Chondrocyte (in vitro differentiated cells): ENCODE results near the gene ZFYVE26. TPM values are rescaled to one million over a fixed set of nuclear protein-coding genes. Genes with fewer than 3 reads are reported as not detected.

Source experiments
- DNase-seq: peaks from one replicate; pipeline ENCODE4 v3.0.0; 2021; ENCODE audit warnings: mixed read lengths, low spot score
- H3K27ac Mint-ChIP-seq: one replicate; pipeline ENCODE4 v1.8.0; 2021; ENCODE audit warnings: mild to moderate bottlenecking, moderate library complexity, mixed read lengths; ENCODE audit not compliant: unreplicated experiment
- H3K27me3 Mint-ChIP-seq: 2 replicates; pipeline ENCODE4 v1.8.0; 2021; ENCODE audit warnings: low read depth, mixed read lengths
- H3K36me3 Mint-ChIP-seq: 2 replicates; pipeline ENCODE4 v1.8.0; 2021; ENCODE audit warnings: low read depth, mixed read lengths
- H3K4me1 Mint-ChIP-seq: 2 replicates; pipeline ENCODE4 v1.8.0; 2021; ENCODE audit warnings: low read depth, mild to moderate bottlenecking, mixed read lengths
- H3K4me3 Mint-ChIP-seq: one replicate; pipeline ENCODE4 v1.8.0; 2021; ENCODE audit warnings: mild to moderate bottlenecking, moderate library complexity, mixed read lengths; ENCODE audit not compliant: unreplicated experiment
- H3K9me3 Mint-ChIP-seq: 2 replicates; pipeline ENCODE4 v1.8.0; 2021; ENCODE audit warnings: low read depth, mixed read lengths
- total RNA-seq: library from RNA; stranded (reverse); gene quantifications from 3 replicates; pipeline ENCODE4 v1.2.1, GENCODE V29; 2021
- TF ChIP-seq, protein P1 (sequence below): fragments of 200-600 bp; sonication (generic); IDR thresholded peaks from 2 replicates; pipeline ENCODE4 v1.5.0; 2021; ENCODE audit warnings: antibody characterized with exemption, mild to moderate bottlenecking, moderate library complexity

ZFYVE26 gene
- total RNA-seq, 1 donor from 2014 or later, result 26.2 TPM

DNA sequence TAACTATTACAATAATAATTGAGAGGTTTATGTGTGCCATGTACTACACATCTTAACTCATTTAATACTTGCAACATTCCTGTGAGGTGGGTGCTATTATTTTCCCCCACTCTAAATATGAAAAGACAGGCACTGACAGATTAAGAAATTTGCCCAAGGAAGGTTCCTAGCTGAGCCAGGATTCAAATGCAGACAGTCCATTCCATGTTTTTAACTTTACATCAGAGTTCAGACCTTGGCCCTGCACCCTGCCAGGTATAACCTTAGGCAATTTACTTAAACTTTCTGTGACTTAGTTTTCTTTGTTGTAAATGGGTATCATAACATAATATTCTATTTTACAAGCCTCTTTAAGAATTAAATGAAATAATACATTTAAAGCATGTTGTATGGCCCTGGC lies 88.1 kb downstream of the ZFYVE26 start:
- no peaks in the 10 kb centered on the region for H3K4me1 Mint-ChIP-seq
- no peaks in the 10 kb centered on the region for H3K36me3 Mint-ChIP-seq
- H3K4me3 Mint-ChIP-seq, result no peak overlapping the region
- peaks cover 11% of the 10 kb centered on the region for H3K9me3 Mint-ChIP-seq
- no peak for DNase-seq
- TF ChIP-seq, protein P1, sequence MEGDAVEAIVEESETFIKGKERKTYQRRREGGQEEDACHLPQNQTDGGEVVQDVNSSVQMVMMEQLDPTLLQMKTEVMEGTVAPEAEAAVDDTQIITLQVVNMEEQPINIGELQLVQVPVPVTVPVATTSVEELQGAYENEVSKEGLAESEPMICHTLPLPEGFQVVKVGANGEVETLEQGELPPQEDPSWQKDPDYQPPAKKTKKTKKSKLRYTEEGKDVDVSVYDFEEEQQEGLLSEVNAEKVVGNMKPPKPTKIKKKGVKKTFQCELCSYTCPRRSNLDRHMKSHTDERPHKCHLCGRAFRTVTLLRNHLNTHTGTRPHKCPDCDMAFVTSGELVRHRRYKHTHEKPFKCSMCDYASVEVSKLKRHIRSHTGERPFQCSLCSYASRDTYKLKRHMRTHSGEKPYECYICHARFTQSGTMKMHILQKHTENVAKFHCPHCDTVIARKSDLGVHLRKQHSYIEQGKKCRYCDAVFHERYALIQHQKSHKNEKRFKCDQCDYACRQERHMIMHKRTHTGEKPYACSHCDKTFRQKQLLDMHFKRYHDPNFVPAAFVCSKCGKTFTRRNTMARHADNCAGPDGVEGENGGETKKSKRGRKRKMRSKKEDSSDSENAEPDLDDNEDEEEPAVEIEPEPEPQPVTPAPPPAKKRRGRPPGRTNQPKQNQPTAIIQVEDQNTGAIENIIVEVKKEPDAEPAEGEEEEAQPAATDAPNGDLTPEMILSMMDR, result no peak
- H3K27ac Mint-ChIP-seq, result no peak overlapping the region
- peaks cover 54% of the 10 kb centered on the region for H3K27me3 Mint-ChIP-seq

DNA sequence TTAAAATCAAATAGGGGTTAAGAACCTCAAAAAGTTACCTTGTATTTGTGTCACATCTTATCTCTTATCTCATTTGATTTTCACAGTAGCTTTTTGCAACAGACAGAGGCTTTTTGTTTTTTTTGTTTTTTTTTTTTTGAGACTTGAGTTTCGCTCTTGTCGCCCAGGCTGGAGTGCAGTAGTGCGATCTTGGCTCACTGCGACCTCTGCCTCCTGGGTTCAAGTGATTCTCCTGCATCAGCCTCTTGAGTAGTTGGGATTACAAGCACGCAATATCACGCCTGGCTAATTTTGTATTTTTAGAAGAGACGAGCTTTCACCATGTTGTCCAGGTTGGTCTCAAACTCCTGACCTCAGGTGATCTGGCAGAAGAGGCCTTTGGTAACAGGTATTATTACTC lies 89.0 kb downstream of the ZFYVE26 start:
- H3K4me1 Mint-ChIP-seq, result no peaks in the 10 kb centered on the region
- H3K27me3 Mint-ChIP-seq, result peaks cover 62% of the 10 kb centered on the region
- TF ChIP-seq, protein P1, result no peak
- H3K36me3 Mint-ChIP-seq, result no peaks in the 10 kb centered on the region
- no peak overlapping the region for H3K27ac Mint-ChIP-seq
- no peak for DNase-seq
- H3K9me3 Mint-ChIP-seq, result peaks cover 11% of the 10 kb centered on the region
- H3K4me3 Mint-ChIP-seq, result no peak overlapping the region

DNA sequence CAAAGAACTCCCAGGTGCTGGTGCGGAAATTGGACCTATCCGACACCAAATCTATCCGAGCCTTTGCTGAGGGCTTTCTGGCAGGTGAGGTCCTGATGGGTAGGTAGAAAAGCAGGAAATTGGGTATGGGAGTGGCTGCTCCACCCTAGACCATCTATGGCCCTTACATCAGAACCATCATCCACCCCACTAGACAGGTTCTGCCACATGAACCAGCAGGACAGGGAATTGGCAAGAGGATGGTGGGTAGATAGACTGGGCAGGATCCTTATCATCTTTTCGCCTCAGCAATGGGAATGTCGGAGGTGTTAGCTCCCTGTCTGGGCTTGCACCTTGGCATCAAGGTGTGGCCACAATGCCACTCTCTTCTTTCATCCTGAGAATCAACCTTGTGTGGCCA lies 91.2 kb downstream of the ZFYVE26 start:
- TF ChIP-seq, protein P1, result no peak
- Mint-ChIP-seq H3K27ac (no peak overlapping the region), H3K27me3 (peaks cover 71% of the 10 kb centered on the region), H3K4me1 (no peaks in the 10 kb centered on the region), H3K36me3 (no peaks in the 10 kb centered on the region), H3K4me3 (no peak overlapping the region), H3K9me3 (peaks cover 11% of the 10 kb centered on the region)
- no peak for DNase-seq

DNA sequence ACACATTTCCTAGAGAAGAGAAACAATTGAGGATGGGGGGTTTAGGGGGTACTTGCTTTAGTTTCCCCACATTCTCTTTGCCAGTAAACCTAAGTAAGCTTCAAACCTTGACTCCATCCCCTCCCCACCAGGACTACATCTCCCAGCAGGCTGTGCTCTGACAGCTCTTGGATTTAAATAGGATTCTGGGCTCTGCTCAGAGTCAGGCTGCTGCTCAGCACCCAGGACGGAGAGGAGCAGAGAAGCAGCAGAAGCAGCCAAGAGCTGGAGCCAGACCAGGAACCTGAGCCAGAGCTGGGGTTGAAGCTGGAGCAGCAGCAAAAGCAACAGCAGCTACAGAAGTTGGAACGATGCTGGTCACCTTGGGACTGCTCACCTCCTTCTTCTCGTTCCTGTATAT lies 94.1 kb downstream of the ZFYVE26 start:
- Mint-ChIP-seq H3K36me3 (no peaks in the 10 kb centered on the region), H3K9me3 (peaks cover 11% of the 10 kb centered on the region), H3K27me3 (peaks cover 53% of the 10 kb centered on the region), H3K4me1 (no peaks in the 10 kb centered on the region), H3K27ac (no peak overlapping the region), H3K4me3 (no peak overlapping the region)
- no peak for DNase-seq
- TF ChIP-seq, protein P1, result no peak

DNA sequence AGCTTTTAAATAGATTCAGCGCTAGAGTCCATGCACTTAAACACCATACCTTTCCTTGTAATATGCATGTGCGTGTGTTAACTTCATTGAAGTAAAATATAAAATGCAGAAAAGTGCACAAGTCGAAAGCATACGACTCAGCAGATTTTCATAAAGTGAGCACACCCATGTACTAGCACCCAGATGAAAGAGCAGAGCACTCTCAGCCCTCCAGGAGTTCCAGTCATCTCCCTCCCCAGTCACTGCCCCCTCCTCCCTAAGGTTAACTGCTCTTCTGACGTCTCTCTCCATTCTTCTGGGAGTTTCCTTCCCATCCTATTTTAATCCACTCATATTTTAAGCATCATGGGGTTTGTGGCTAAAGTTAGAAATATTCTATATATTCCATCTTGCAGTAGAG lies 94.5 kb downstream of the ZFYVE26 start:
- H3K9me3 Mint-ChIP-seq, result peaks cover 9% of the 10 kb centered on the region

More for the DNA sequence above, 94.5 kb downstream of the ZFYVE26 start:
- DNase-seq, result no peak
- H3K36me3 Mint-ChIP-seq, result no peaks in the 10 kb centered on the region
- TF ChIP-seq, protein P1, result no peak
- H3K4me3 Mint-ChIP-seq, result no peak overlapping the region
- H3K27me3 Mint-ChIP-seq, result peaks cover 49% of the 10 kb centered on the region
- H3K4me1 Mint-ChIP-seq, result no peaks in the 10 kb centered on the region
- H3K27ac Mint-ChIP-seq, result no peak overlapping the region
